HepG2 (cell line): ENCODE measurements around the gene SAP25. TPM values are rescaled to one million over a fixed set of nuclear protein-coding genes. Genes with fewer than 3 reads are reported as not detected.

Experiments used
- ATAC-seq: fragments of 200-7000 bp; cut with Tn5 transposase; 3 replicates; pipeline ENCODE4 v1.9.1; 2020; ENCODE audit warnings: mild to moderate bottlenecking, moderate library complexity
- BruUV-seq: library from RNA; stranded (reverse); fragments of 400-500 nt; replicated peaks from 2 replicates; lab custom pipeline; 2021; lab: Mats Ljungman, UMichigan
- CTCF ChIA-PET: fragments of 300-600 bp; formaldehyde crosslinking; extraction: SDS; loops from one replicate; lab custom pipeline; 2021; ENCODE audit warnings: low total read pairs, inconsistent platforms, low intra/inter-chr PET ratio; lab: Yijun Ruan, JAX
- POLR2A ChIA-PET: fragments of 350-600 bp; sonication (Branson Sonifier 250); formaldehyde crosslinking; loops from one replicate; lab custom pipeline; 2020; ENCODE audit warnings: antibody characterized with exemption, inconsistent platforms; lab: Yijun Ruan, JAX
- DNase-seq: peaks from one replicate; pipeline ENCODE4 v3.0.0-alpha.2; 2015; ENCODE audit warnings: low spot score
- FAIRE-seq: peaks from 3 replicates; lab custom pipeline; 2011; peaks lifted over from hg19 to GRCh38; lab: Jason Lieb, UNC
- H2AFZ ChIP-seq: one replicate; pipeline ENCODE4 v1.6.1; 2011; ENCODE audit warnings: low read length, inconsistent platforms
- H3K27ac ChIP-seq: fragments of 300-600 bp; 3 replicates; pipeline ENCODE4 v1.8.0; 2011; ENCODE audit warnings: mixed run types, mild to moderate bottlenecking, mixed read lengths, low read length, inconsistent platforms; ENCODE audit not compliant: insufficient read depth; ENCODE audit errors: extremely low read length
- H3K27me3 ChIP-seq, 2 experiments: fragments of 200-600 bp in 1 of 2; 2 replicates in 1 of 2; 3 replicates in 1 of 2; pipeline versions ENCODE4 v1.6.0 to v1.8.0; 2011; ENCODE audit warnings: low read length in 2 of 2, mild to moderate bottlenecking in 2 of 2, moderate library complexity in 2 of 2, inconsistent platforms in 1 of 2; ENCODE audit not compliant: insufficient read depth in 2 of 2, control insufficient read depth in 1 of 2
- H3K36me3 ChIP-seq, 2 experiments: fragments of 200-600 bp in 1 of 2; replicated peaks in 1 of 2; 2 replicates in 1 of 2; 3 replicates in 1 of 2; pipeline versions ENCODE4 v1.5.1 to v1.8.0; 2011; ENCODE audit warnings: low read length in 2 of 2, inconsistent platforms in 1 of 2; ENCODE audit not compliant: insufficient read depth in 2 of 2, control insufficient read depth in 1 of 2
- H3K4me1 ChIP-seq: 2 replicates; pipeline ENCODE4 v1.5.1; 2012; ENCODE audit warnings: low read length, inconsistent platforms; ENCODE audit not compliant: insufficient read depth
- H3K4me2 ChIP-seq: 2 replicates; pipeline ENCODE4 v1.6.0; 2011; ENCODE audit warnings: low read depth, low read length, inconsistent platforms
- H3K4me3 ChIP-seq, 3 experiments: fragments of 200-600 bp in 1 of 3; sonication (generic), shearing (Covaris generic) in 1 of 3; replicated peaks in 1 of 3; 2 replicates each; pipeline ENCODE4 v1.5.1; 2011 to 2016; ENCODE audit warnings: low read length in 3 of 3, inconsistent platforms in 2 of 3, low read depth in 2 of 3, mild to moderate bottlenecking in 2 of 3, control low read depth in 1 of 3, mixed read lengths in 1 of 3; ENCODE audit not compliant: insufficient read depth in 1 of 3
- H3K79me2 ChIP-seq: one replicate; pipeline ENCODE4 v1.6.1; 2011; ENCODE audit warnings: low read length, inconsistent platforms; ENCODE audit not compliant: insufficient read depth
- H3K9ac ChIP-seq: 2 replicates; pipeline ENCODE4 v1.6.0; 2011; ENCODE audit warnings: mild to moderate bottlenecking, low read depth, low read length, inconsistent platforms; ENCODE audit not compliant: insufficient read depth
- H3K9me3 ChIP-seq: 2 replicates; pipeline ENCODE4 v1.5.1; 2012; ENCODE audit warnings: mild to moderate bottlenecking, low read length
- H4K20me1 ChIP-seq: 2 replicates; pipeline ENCODE4 v1.6.0; 2011; ENCODE audit warnings: inconsistent platforms, mild to moderate bottlenecking, low read length, moderate library complexity; ENCODE audit not compliant: insufficient read depth
- BCL3 ChIP-seq: sonication (generic); formaldehyde crosslinking; IDR thresholded peaks from 2 replicates; pipeline ENCODE4 v1.5.1; 2020; ENCODE audit warnings: mild to moderate bottlenecking, missing genetic modification reagents, moderate library complexity
- CCAR2 ChIP-seq: fragments of 200-400 bp; formaldehyde crosslinking; optimal IDR thresholded peaks from 2 replicates; pipeline ENCODE3; 2018; ENCODE audit warnings: low read depth, mild to moderate bottlenecking, low read length, moderate library complexity
- KIAA2018 ChIP-seq: sonication (generic); formaldehyde crosslinking; IDR thresholded peaks from 2 replicates; pipeline ENCODE4 v1.5.0; 2020; ENCODE audit warnings: mild to moderate bottlenecking, missing genetic modification reagents, borderline replicate concordance
- NCOR1 ChIP-seq: fragments of 200-600 bp; sonication (generic); IDR thresholded peaks from 2 replicates; pipeline ENCODE4 v1.7.0; 2017; ENCODE audit warnings: antibody characterized with exemption, low read length, borderline replicate concordance
- PBX3 ChIP-seq: sonication (generic); formaldehyde crosslinking; IDR thresholded peaks from 2 replicates; pipeline ENCODE4 v1.8.1; 2023; ENCODE audit warnings: missing genetic modification reagents, inconsistent platforms, borderline replicate concordance
- POLR2AphosphoS2 ChIP-seq: IDR thresholded peaks from 2 replicates; pipeline ENCODE4 v1.6.1; 2011; ENCODE audit warnings: low read depth, low read length, improper control_type of control experiment
- THAP11 ChIP-seq: IDR thresholded peaks from 2 replicates; pipeline ENCODE4 v1.6.1; 2016; ENCODE audit warnings: missing biosample characterization, missing genetic modification reagents
- ZFYVE20 ChIP-seq: sonication (generic); formaldehyde crosslinking; IDR thresholded peaks from 2 replicates; pipeline ENCODE4 v1.8.0; 2023; ENCODE audit warnings: low read depth, mild to moderate bottlenecking, moderate library complexity, missing genetic modification reagents, borderline replicate concordance
- ZNF296 ChIP-seq: sonication (generic); formaldehyde crosslinking; conservative IDR thresholded peaks from 2 replicates; pipeline ENCODE4 v1.5.0; 2020; ENCODE audit warnings: mild to moderate bottlenecking, missing genetic modification reagents
- WGBS: methylation state at CpG from one replicate; pipeline ENCODE4 v1.1.6; 2017; ENCODE audit warnings: low lambda C conversion rate; 5-methylcytosine and 5-hydroxymethylcytosine counted together
- in situ Hi-C: cut with HindIII; loops from 2 replicates; pipeline ENCODE4 v1.10.0; 2017; ENCODE audit warnings: low pct_unique_long_range_greater_than_20kb; ENCODE audit not compliant: extremely low pct_ligation_motif_present
- intact Hi-C: fragments of 100-400 bp; cut with micrococcal nuclease; formaldehyde crosslinking; loops from one replicate; pipeline ENCODE4 v1.10.0; 2022; ENCODE audit not compliant: unreplicated experiment
- polyA plus RNA-seq, 8 experiments: library from polyadenylated mRNA; depleted of rRNA in 3 of 8; stranded (reverse) in 7 of 8; unstranded in 1 of 8; fragments of >200 nt; fragmentation: Illumina TruSeq in 4 of 8; extraction: Trizol in 4 of 8; gene quantifications; 2 replicates each; pipeline versions ENCODE4 v1.2.1 to v1.2.3, GENCODE V29; 2011 to 2016; ENCODE audit warnings: low read depth in 4 of 8, missing spikeins in 1 of 8, mixed read lengths in 1 of 8; ENCODE audit not compliant: insufficient read depth in 1 of 8
- total RNA-seq, 5 experiments: library from RNA; depleted of rRNA; stranded (reverse); fragments of >200 nt; fragmentation: Illumina TruSeq; extraction: Trizol; gene quantifications; 2 replicates each; pipeline ENCODE4 v1.2.3, GENCODE V29; 2016; ENCODE audit warnings: low read depth in 1 of 5
- TF ChIP-seq, protein P1 (sequence below): fragments of 450-650 bp; IDR thresholded peaks from 2 replicates; pipeline ENCODE4 v1.6.1; 2016

Gene SAP25
- total and polyA plus RNA-seq, 2 of the 13 experiments (the other 11 are each of a cell fraction or from before 2014, with no cell fraction given), result 0.15 to 0.20 TPM

DNA sequence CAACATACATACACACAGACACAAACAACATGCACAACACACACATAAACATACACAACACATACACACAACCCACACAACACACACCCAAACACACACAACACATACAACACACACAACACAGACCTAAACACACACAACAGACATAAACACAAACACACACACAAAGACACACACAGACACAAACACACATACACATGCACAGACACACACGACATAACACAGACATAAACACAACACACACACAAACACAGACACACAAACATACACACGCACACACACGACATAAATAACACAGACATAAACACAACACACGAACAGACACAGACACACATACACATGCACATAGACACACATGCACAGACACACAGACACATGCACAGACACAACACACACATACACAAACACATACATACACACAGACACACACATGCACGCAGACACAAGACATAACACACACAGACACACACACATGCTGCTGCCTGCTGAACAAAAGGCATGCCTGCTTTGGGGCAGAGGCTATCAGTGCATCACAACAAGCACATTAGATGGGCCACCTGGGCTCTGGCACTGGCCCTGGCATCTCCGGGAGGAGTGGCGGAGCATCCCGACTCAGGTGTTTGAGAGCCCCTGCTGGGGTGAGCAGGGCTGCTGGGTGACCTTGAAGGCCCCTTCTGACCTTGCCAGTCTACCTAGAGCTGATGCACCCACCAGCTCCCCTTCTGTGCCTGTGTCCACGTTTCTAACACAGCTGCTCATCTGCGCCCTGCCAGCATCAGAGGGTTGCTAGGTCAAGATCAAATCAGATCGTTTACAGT lies 7.0 kb upstream of the SAP25 start:
- Histone ChIP-seq H3K36me3 (peaks cover 13 to 30% of the 10 kb centered on the region in 2 experiments; a peak in 4 of 5 replicates), H2AFZ (no peak overlapping the region), H3K4me1 (peaks cover 20% of the 10 kb centered on the region), H3K9me3 (no peaks in the 10 kb centered on the region), H4K20me1 (peaks cover 6% of the 10 kb centered on the region; the same call in 1 of the 2 replicates), H3K4me2 (no peak overlapping the region), H3K4me3 (no peak overlapping the region), H3K27me3 (no peaks in the 10 kb centered on the region; a peak in 1 of 5 replicates), H3K79me2 (peaks cover 6% of the 10 kb centered on the region), H3K27ac (no peak overlapping the region), H3K9ac (no peak overlapping the region)
- DNase-seq (no peak), FAIRE-seq (peak; percentile 67), ATAC-seq (no peak)
- ChIA-PET POLR2A (interaction anchor here (1.6 kb wide), 1 partner anchor 9 kb away, joined by 8 read pairs; no protein-coding TSS in a partner anchor), CTCF (no interaction called here)
- intact Hi-C loops (no loop called here), in situ Hi-C loops (no loop called here)
- WGBS, result 86% methylated on average over 11 of the region's 11 CpGs
- TSS peak; percentile 46 for BruUV-seq
- TF ChIP-seq PBX3 (CRISPR knock-in tag) (no peak), POLR2AphosphoS2 (peak; percentile 81; the same call in 1 of the 2 replicates), ZNF296 (CRISPR knock-in tag) (no peak), ZFYVE20 (CRISPR knock-in tag) (no peak), KIAA2018 (CRISPR knock-in tag) (no peak), CCAR2 (peak; percentile 72), BCL3 (CRISPR knock-in tag) (no peak), NCOR1 (no peak), THAP11 (no peak)
- TF ChIP-seq, protein P1, sequence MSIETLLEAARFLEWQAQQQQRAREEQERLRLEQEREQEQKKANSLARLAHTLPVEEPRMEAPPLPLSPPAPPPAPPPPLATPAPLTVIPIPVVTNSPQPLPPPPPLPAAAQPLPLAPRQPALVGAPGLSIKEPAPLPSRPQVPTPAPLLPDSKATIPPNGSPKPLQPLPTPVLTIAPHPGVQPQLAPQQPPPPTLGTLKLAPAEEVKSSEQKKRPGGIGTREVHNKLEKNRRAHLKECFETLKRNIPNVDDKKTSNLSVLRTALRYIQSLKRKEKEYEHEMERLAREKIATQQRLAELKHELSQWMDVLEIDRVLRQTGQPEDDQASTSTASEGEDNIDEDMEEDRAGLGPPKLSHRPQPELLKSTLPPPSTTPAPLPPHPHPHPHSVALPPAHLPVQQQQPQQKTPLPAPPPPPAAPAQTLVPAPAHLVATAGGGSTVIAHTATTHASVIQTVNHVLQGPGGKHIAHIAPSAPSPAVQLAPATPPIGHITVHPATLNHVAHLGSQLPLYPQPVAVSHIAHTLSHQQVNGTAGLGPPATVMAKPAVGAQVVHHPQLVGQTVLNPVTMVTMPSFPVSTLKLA, result peak; percentile 91
